AG08396 (cell line): Measurements from ENCODE around the gene PARD6G.
"Not testable (repeated sequence)": the region's sequence is repeated elsewhere in the genome, so short reads cannot be mapped to it uniquely, and the experiment has no call there.

Experiments
- DNase-seq: peaks from one replicate; pipeline ENCODE4 v3.0.0; 2012; ENCODE audit warnings: low spot score, mixed read lengths

The PARD6G gene

GRCh38 chr18:80241919-80242777 is 5.2 kb downstream of the PARD6G start:
- no peak for DNase-seq

GRCh38 chr18:80239830-80240229 is 7.5 kb downstream of the PARD6G start:
- no peak for DNase-seq

- no peak for DNase-seq
Observed at GRCh38 chr18:80238651-80239260, 8.6 kb downstream of the PARD6G start.

- DNase-seq, result not testable (repeated sequence)
Observed at GRCh38 chr18:80237519-80237918, 9.8 kb downstream of the PARD6G start.

GRCh38 chr18:80234398-80234797 is 12.9 kb downstream of the PARD6G start:
- DNase-seq, result no peak

GRCh38 chr18:80233899-80234298 is 13.4 kb downstream of the PARD6G start:
- DNase-seq, result no peak

- no peak for DNase-seq
Observed at GRCh38 chr18:80233201-80233835, 14.0 kb downstream of the PARD6G start.

GRCh38 chr18:80232710-80233109 is 14.6 kb downstream of the PARD6G start:
- peak; percentile 3 for DNase-seq

- DNase-seq, result no peak
Observed at GRCh38 chr18:80232030-80232429, 15.3 kb downstream of the PARD6G start.

- DNase-seq, result no peak
Observed at GRCh38 chr18:80231616-80232015, 15.7 kb downstream of the PARD6G start.

- DNase-seq, result no peak
Observed at GRCh38 chr18:80231151-80231550, 16.2 kb downstream of the PARD6G start.

- no peak for DNase-seq
Observed at GRCh38 chr18:80229766-80230745, 17.3 kb downstream of the PARD6G start.

GRCh38 chr18:80229363-80229762 is 18.0 kb downstream of the PARD6G start:
- DNase-seq, result no peak

GRCh38 chr18:80228051-80228848 is 19.1 kb downstream of the PARD6G start:
- no peak for DNase-seq

- DNase-seq, result no peak
Observed at GRCh38 chr18:80227472-80227871, 19.8 kb downstream of the PARD6G start.

GRCh38 chr18:80225685-80226084 is 21.6 kb downstream of the PARD6G start:
- DNase-seq, result peak; percentile 3

GRCh38 chr18:80223581-80224148 is 23.6 kb downstream of the PARD6G start:
- no peak for DNase-seq

- not testable (repeated sequence) for DNase-seq
Observed at GRCh38 chr18:80219488-80219887, 27.8 kb downstream of the PARD6G start.

- DNase-seq, result no peak
Observed at GRCh38 chr18:80218341-80219227, 28.7 kb downstream of the PARD6G start.

- no peak for DNase-seq
Observed at GRCh38 chr18:80213182-80213581, 34.1 kb downstream of the PARD6G start.
